Measurements from ENCODE around the gene NPS.

DNA sequence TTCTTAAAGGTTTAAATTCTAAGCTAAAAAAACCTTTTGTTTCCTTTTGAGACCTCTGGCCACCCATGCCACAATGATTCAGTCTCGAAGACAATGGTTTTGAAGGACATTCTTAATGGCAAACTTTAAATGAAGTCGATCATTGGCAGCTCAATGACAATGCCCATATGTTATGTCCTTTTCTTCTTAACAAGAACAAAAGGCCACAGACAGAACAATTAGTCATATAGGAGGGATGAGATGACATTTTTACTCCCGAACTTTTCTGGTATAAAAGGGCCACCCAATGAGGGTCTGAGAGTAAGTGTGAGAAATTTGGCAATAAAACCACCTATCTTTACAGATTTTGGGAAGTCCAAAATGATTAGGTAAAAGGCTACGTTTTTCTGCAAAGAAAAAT lies at the start of gene NPS:
- TF ChIP-seq TAF1 (IDR thresholded peaks at IDR 0.05; ENCODE audit: borderline replicate concordance, insufficient read depth, low read length) (no peak), POLR2AphosphoS5 (IDR thresholded peaks at IDR 0.05; ENCODE audit: low read depth, low read length) (no peak)

All from PFSK-1 (cell line).